ENCODE results near the gene WDR18. TPM values are rescaled to one million over a fixed set of nuclear protein-coding genes. Genes with fewer than 3 reads are reported as not detected.

The WDR18 gene
- total RNA-seq, 1 experiment from 2014 or later, result 94.7 TPM

- H3K79me1 ChIP-seq (ENCODE audit: insufficient read depth, low read depth, low read length, poor library complexity, severe bottlenecking), result peaks cover 3% of the 10 kb centered on the region
- no peaks in the 10 kb centered on the region for H3K27me3 ChIP-seq (ENCODE audit: insufficient read depth, low read length)
- Mint-ChIP-seq H3K4me3 (no peak overlapping the region), H3K27me3 (ENCODE audit: low read depth) (no peaks in the 10 kb centered on the region), H3K9me3 (no peaks in the 10 kb centered on the region), H3K36me3 (ENCODE audit: insufficient read depth in 1 of 3, low read depth in 3 of 3) (peaks cover 2 to 13% (median 11%) of the 10 kb centered on the region in 3 experiments; a peak in 6 of 7 replicates), H3K4me1 (peaks cover 8 to 54% of the 10 kb centered on the region in 2 experiments), H3K27ac (peak overlapping the region; percentile 29 to 85 (median 77); a peak in 4 of 7 replicates)
- no peak overlapping the region for H4K8ac ChIP-seq (replicated peaks; ENCODE audit: insufficient read length, low read depth, low read length)
- no peak overlapping the region for H2BK120ac ChIP-seq (ENCODE audit: low read depth, low read length, poor library complexity, severe bottlenecking)
- no peak overlapping the region for H2BK20ac ChIP-seq (ENCODE audit: low read depth, low read length, poor library complexity, severe bottlenecking)
- no peaks in the 10 kb centered on the region for H3K23me2 ChIP-seq (ENCODE audit: insufficient read length, low read depth, low read length, poor library complexity, severe bottlenecking)
- H3K79me2 ChIP-seq (ENCODE audit: insufficient read depth, low read length), result 0 out of 2 replicates have a peak, but pooled peaks cover 3% of the 10 kb centered on the region
- peak overlapping the region; percentile 28 for H3K14ac ChIP-seq (ENCODE audit: insufficient read depth, low read length)
- no peak overlapping the region for H3T11ph ChIP-seq (ENCODE audit: low read length)
- no peak overlapping the region for H3K27ac ChIP-seq (ENCODE audit: insufficient read length, low read depth, low read length)
- H4K20me1 ChIP-seq (ENCODE audit: control insufficient read depth, insufficient read depth, insufficient read length), result no peaks in the 10 kb centered on the region
- no peak overlapping the region for H3K9ac ChIP-seq (ENCODE audit: extremely low read depth, insufficient read length, low read length)
- no peak overlapping the region for H2BK12ac ChIP-seq (ENCODE audit: insufficient read length, low read depth, low read length)
- H3K23ac ChIP-seq (ENCODE audit: insufficient read length, low read depth, low read length), result no peak overlapping the region
- no peak overlapping the region for H2BK5ac ChIP-seq (ENCODE audit: insufficient read length, low read length)
- H3K18ac ChIP-seq (ENCODE audit: insufficient read length, low read depth, low read length), result peak overlapping the region; percentile 79
- H3K9me3 ChIP-seq (ENCODE audit: control insufficient read depth, low read depth, low read length), result no peaks in the 10 kb centered on the region
- H4K5ac ChIP-seq (ENCODE audit: insufficient read length, low read depth, low read length), result no peak overlapping the region
- H3K4ac ChIP-seq (ENCODE audit: low read depth, low read length), result no peak overlapping the region
- no peak overlapping the region for H3K4me2 ChIP-seq (ENCODE audit: insufficient read depth, insufficient read length, low read length)
- no CpG with 5 or more reads among the region's 55 CpGs for whole genome bisulfite sequencing (ENCODE audit: extremely low coverage, insufficient read length, low lambda C conversion rate)
- H2AFZ ChIP-seq (ENCODE audit: low read length), result no peak overlapping the region
- peaks cover 3% of the 10 kb centered on the region; the same call in 1 of the 2 replicates for H3K4me1 ChIP-seq (ENCODE audit: insufficient read depth, low read length)
- no peak for TF ChIP-seq CTCF (conservative IDR thresholded peaks at IDR 0.05)
- no peak overlapping the region for H3K56ac ChIP-seq (ENCODE audit: insufficient read length, low read depth, low read length)
- no peak overlapping the region for H2AK5ac ChIP-seq (ENCODE audit: insufficient read length, low read length)
- peak overlapping the region; percentile 50 for H4K91ac ChIP-seq (ENCODE audit: insufficient read length, low read depth, low read length)
- DNase-seq, result peak; percentile 57
- no peak overlapping the region; the same call in 1 of the 2 replicates for H2BK15ac ChIP-seq (ENCODE audit: low read depth, low read length)
These were observed 28.1 kb upstream of the WDR18 start for GRCh38 chr19:955803-956765.

Data from H9 (cell line).